Measurements from ENCODE around the gene ROBO3. TPM values are rescaled to one million over a fixed set of nuclear protein-coding genes. Genes with fewer than 3 reads are reported as not detected.

ROBO3 gene
- total RNA-seq, 1 experiment from 2014 or later: 21.3 TPM

GRCh38 chr11:124893781-124894401 lies 28.7 kb downstream of the ROBO3 start (continued):
- TF ChIP-seq FOXK1 (CRISPR knock-in tag; IDR thresholded peaks at IDR 0.05): no peak
- TF ChIP-seq FOXJ3 (CRISPR knock-in tag; IDR thresholded peaks at IDR 0.05; ENCODE audit: borderline replicate concordance): no peak
- no peak for TF ChIP-seq ZNF281 (CRISPR knock-in tag; IDR thresholded peaks at IDR 0.05)
- TF ChIP-seq IRF1 (CRISPR knock-in tag; IDR thresholded peaks at IDR 0.05): no peak
- TF ChIP-seq CTCF (IDR thresholded peaks at IDR 0.05): no peak
- TF ChIP-seq GTF2I (CRISPR knock-in tag; conservative IDR thresholded peaks at IDR 0.05): no peak
- TF ChIP-seq ZNF263 (CRISPR knock-in tag; IDR thresholded peaks at IDR 0.05; ENCODE audit: low read depth): no peak
- TF ChIP-seq SMAD3 (CRISPR knock-in tag; IDR thresholded peaks at IDR 0.05; ENCODE audit: borderline replicate concordance): no peak
- no peak for TF ChIP-seq SMAD4 (CRISPR knock-in tag; IDR thresholded peaks at IDR 0.05)

- CTCF ChIA-PET: interaction anchor here (0.6 to 1.6 kb wide), 2 partner anchors 18 to 19 kb away, joined by 4 to 8 read pairs; no protein-coding TSS in a partner anchor
- Mint-ChIP-seq H3K27me3 (ENCODE audit: low read depth) (peaks cover 12% of the 10 kb centered on the region), H3K4me3 (no peak overlapping the region), H3K36me3 (no peaks in the 10 kb centered on the region), H3K9me3 (no peaks in the 10 kb centered on the region), H3K27ac (no peak overlapping the region), H3K4me1 (peaks cover 22% of the 10 kb centered on the region)
- DNase-seq (ENCODE audit: low spot score): no peak
- no peak for ATAC-seq
- POLR2A ChIA-PET: no interaction called here
- TF ChIP-seq NR1H2 (CRISPR knock-in tag; IDR thresholded peaks at IDR 0.05): no peak
- no peak for TF ChIP-seq ZNF532 (CRISPR knock-in tag; IDR thresholded peaks at IDR 0.05; ENCODE audit: borderline replicate concordance)
- no peak for TF ChIP-seq AFF4 (CRISPR knock-in tag; IDR thresholded peaks at IDR 0.05; ENCODE audit: borderline replicate concordance)
- no peak for TF ChIP-seq KAT7 (CRISPR knock-in tag; IDR thresholded peaks at IDR 0.05; ENCODE audit: borderline replicate concordance)
- TF ChIP-seq RORB (CRISPR knock-in tag; IDR thresholded peaks at IDR 0.05): no peak
- no peak for TF ChIP-seq GABPB1 (CRISPR knock-in tag; IDR thresholded peaks at IDR 0.05)
- TF ChIP-seq NFE2L1 (CRISPR knock-in tag; IDR thresholded peaks at IDR 0.05): no peak
- TF ChIP-seq PRRX2 (CRISPR knock-in tag; IDR thresholded peaks at IDR 0.05): no peak
- no peak for TF ChIP-seq ELF4 (CRISPR knock-in tag; IDR thresholded peaks at IDR 0.05; ENCODE audit: low read depth)
- TF ChIP-seq ZNF423 (CRISPR knock-in tag; IDR thresholded peaks at IDR 0.05): no peak
Observed at GRCh38 chr11:124894606-124895430, 29.6 kb downstream of the ROBO3 start.

Measured in WTC11 (cell line).